ENCODE data around the gene ADGRB3. TPM values are rescaled to one million over a fixed set of nuclear protein-coding genes. Genes with fewer than 3 reads are reported as not detected.
"Not testable (repeated sequence)": the region's sequence is repeated elsewhere in the genome, so short reads cannot be mapped to it uniquely, and the experiment has no call there.

ADGRB3 gene
- total RNA-seq, 1 donor from 2014 or later = 8.5 TPM

GRCh38 chr6:68641172-68641571 lies 6.1 kb downstream of the ADGRB3 start:
- no peak for DNase-seq (ENCODE audit: low spot score)
- no peak for ATAC-seq
- intact Hi-C loops (cut with DNase I) = no loop called here

- no peak for ATAC-seq
- DNase-seq (ENCODE audit: low spot score) = no peak
- intact Hi-C loops (cut with DNase I) = no loop called here
These were observed 7.0 kb downstream of the ADGRB3 start for GRCh38 chr6:68642081-68642480.

- DNase-seq (ENCODE audit: low spot score) (no peak), ATAC-seq (no peak)
- intact Hi-C loops (cut with DNase I) = no loop called here
These were observed 7.9 kb downstream of the ADGRB3 start for GRCh38 chr6:68642977-68643376.

GRCh38 chr6:68649669-68650068 lies 14.6 kb downstream of the ADGRB3 start:
- intact Hi-C loops (cut with DNase I) = no loop called here
- DNase-seq (ENCODE audit: low spot score) = no peak
- no peak for ATAC-seq

GRCh38 chr6:68650142-68650541 lies 15.1 kb downstream of the ADGRB3 start:
- intact Hi-C loops (cut with DNase I) = no loop called here
- DNase-seq (ENCODE audit: low spot score) = no peak
- no peak for ATAC-seq

GRCh38 chr6:68651011-68651985 lies 16.2 kb downstream of the ADGRB3 start:
- ATAC-seq = no peak
- intact Hi-C loops (cut with DNase I) = no loop called here
- no peak for DNase-seq (ENCODE audit: low spot score)

- intact Hi-C loops (cut with DNase I) = no loop called here
- ATAC-seq = no peak
- DNase-seq (ENCODE audit: low spot score) = no peak
These were observed 17.0 kb downstream of the ADGRB3 start for GRCh38 chr6:68652117-68652536.

GRCh38 chr6:68653074-68653705 lies 18.1 kb downstream of the ADGRB3 start:
- ATAC-seq (no peak), DNase-seq (ENCODE audit: low spot score) (no peak)
- intact Hi-C loops (cut with DNase I) = no loop called here

- ATAC-seq = no peak
- intact Hi-C loops (cut with DNase I) = no loop called here
- no peak for DNase-seq (ENCODE audit: low spot score)
These were observed 18.6 kb downstream of the ADGRB3 start for GRCh38 chr6:68653706-68654089.

- intact Hi-C loops (cut with DNase I) = no loop called here
- no peak for DNase-seq (ENCODE audit: low spot score)
- no peak for ATAC-seq
These were observed 19.1 kb downstream of the ADGRB3 start for GRCh38 chr6:68654134-68654533.

- intact Hi-C loops (cut with DNase I) = no loop called here
- ATAC-seq = no peak
- DNase-seq (ENCODE audit: low spot score) = no peak
These were observed 19.9 kb downstream of the ADGRB3 start for GRCh38 chr6:68655028-68655427.

- DNase-seq (ENCODE audit: low spot score) (no peak), ATAC-seq (no peak)
- intact Hi-C loops (cut with DNase I) = no loop called here
These were observed 22.5 kb downstream of the ADGRB3 start for GRCh38 chr6:68657374-68658139.

- ATAC-seq (no peak), DNase-seq (ENCODE audit: low spot score) (no peak)
- intact Hi-C loops (cut with DNase I) = no loop called here
These were observed 23.3 kb downstream of the ADGRB3 start for GRCh38 chr6:68658338-68658737.

- intact Hi-C loops (cut with DNase I) = no loop called here
- ATAC-seq = no peak
- no peak for DNase-seq (ENCODE audit: low spot score)
These were observed 38.2 kb downstream of the ADGRB3 start for GRCh38 chr6:68673255-68673654.

GRCh38 chr6:68675548-68675947 lies 40.5 kb downstream of the ADGRB3 start:
- DNase-seq (ENCODE audit: low spot score) (no peak), ATAC-seq (no peak)
- intact Hi-C loops (cut with DNase I) = no loop called here

- ATAC-seq; DNase-seq (ENCODE audit: low spot score); intact Hi-C loops (cut with DNase I): not testable (repeated sequence)
These were observed 41.0 kb downstream of the ADGRB3 start for GRCh38 chr6:68676094-68676493.

- DNase-seq (ENCODE audit: low spot score) = no peak
- ATAC-seq = no peak
- intact Hi-C loops (cut with DNase I) = no loop called here
These were observed 42.0 kb downstream of the ADGRB3 start for GRCh38 chr6:68677058-68677457.

- intact Hi-C loops (cut with DNase I) = no loop called here
- DNase-seq (ENCODE audit: low spot score) = no peak
- ATAC-seq = no peak
These were observed 44.3 kb downstream of the ADGRB3 start for GRCh38 chr6:68679399-68679798.

- DNase-seq (ENCODE audit: low spot score) (no peak), ATAC-seq (no peak)
- intact Hi-C loops (cut with DNase I) = no loop called here
These were observed 45.2 kb downstream of the ADGRB3 start for GRCh38 chr6:68680264-68680663.

- no peak for ATAC-seq
- intact Hi-C loops (cut with DNase I) = no loop called here
- DNase-seq (ENCODE audit: low spot score) = no peak
These were observed 54.8 kb downstream of the ADGRB3 start for GRCh38 chr6:68689910-68690309.
